T-helper 1 cell (primary cell): ENCODE measurements around the gene TLK1.
A peak's percentile ranks its signal among the peaks of the same experiment; 100 is the strongest.

Experiments used
- DNase-seq, 5 donors: peaks; one replicate each; pipeline ENCODE4 v3.0.0-alpha.2; 2012 to 2020
- total RNA-seq, 4 donors: gene quantifications; one replicate each; lab custom pipeline; 2026; lab: John Stamatoyannopoulos, UW

TLK1 gene
- total RNA-seq = 71.6 to 112 (median 90.2) reads per million in 4 donors

DNA sequence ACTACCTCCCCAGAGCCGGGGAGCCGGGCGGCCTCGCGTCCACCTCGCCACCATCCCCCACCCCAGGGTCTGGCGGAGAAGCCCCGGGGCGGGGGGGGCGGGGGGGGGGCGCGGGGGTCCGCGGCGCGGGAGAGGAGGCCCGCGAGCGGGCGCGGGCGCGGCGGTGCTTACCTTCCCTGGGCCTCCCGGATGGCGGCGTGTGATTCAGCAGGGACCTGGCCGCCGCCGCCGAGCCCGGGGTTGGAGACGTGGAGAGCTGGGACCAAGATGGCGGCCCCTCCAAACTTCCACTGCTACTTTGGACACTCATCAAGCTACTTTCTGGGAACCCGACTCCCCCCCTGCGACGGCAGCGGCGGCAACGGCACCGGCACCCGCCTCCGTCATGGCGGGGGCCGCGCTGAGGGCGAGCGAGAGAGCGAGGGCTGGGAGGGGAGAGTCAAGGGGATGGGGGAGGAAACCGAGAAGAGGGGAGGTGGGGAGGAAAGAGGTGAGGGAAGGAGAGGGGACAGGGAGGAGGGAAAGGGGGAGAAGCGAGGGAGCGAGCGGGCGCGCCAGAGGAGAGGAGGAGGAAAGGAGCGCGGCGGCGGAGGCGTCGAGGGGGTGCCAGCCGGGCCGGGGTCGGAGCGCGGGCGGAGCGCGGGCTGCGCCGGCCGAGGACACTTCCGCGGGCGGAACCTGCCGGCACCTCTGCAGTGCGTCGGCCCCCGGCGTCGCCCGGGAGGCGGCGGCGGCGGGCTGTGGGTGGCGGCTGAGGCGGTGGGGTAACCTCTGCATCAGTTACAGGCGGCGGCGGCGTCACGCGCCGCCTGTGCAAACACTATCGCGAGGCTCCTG, at the start of gene TLK1:
Gene TLK1, minus strand, starts transcription at position 775 of the 837 bp plus-strand sequence. Its CDS starts 465 bp downstream, at position 310.
- peak; percentile 62 to 82 (median 69) for DNase-seq

DNA sequence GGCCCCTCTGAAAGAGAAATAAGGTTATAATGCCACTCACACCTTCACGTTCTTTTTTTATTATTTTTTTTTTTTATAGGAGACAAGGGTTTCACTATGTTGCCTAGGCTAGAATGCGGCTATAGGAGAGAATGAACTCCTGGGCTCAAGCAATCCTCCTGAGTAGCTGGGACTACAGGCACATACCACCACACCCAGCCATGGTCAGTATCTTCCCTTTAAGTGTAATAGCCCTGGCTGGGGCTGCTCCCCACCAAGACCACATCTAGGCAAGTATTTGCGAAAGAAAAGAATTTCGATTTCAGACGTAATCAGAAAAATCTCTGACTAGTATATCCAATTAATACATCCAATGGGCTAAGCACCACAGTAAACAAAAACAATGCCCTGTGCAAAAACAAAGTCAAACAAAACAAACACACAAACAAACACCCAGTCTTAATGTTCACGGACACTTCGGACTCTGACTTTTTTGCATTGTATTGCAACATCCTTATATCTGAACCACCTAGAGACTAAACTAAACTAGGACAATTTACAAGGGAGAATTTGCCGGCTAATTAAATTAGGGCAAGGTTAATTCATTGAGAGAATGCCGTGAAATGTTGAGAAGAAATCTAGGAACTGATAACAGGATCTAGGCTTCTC, 49.6 kb upstream of the TLK1 start:
- no peak for DNase-seq

DNA sequence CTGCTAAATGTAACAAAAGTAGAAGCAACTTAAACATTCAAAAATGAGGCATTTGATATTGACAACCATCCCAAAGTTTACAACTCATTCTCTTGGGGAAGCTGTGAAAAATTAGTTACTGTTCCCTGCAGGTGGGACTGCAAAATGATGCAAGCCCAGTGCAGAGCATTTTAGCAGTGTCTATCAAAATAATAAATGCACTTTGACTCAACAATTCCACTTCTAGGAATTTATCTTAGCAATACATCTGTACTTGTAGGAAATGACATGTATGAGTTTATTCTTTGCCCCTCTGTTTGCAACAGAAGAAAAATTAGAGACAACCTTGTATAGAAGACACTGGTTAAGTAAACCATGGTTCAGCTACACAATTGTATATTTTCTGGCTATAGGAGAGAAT, 48.0 kb upstream of the TLK1 start:
- peak in 1 of 5 donors; percentile 13 for DNase-seq

DNA sequence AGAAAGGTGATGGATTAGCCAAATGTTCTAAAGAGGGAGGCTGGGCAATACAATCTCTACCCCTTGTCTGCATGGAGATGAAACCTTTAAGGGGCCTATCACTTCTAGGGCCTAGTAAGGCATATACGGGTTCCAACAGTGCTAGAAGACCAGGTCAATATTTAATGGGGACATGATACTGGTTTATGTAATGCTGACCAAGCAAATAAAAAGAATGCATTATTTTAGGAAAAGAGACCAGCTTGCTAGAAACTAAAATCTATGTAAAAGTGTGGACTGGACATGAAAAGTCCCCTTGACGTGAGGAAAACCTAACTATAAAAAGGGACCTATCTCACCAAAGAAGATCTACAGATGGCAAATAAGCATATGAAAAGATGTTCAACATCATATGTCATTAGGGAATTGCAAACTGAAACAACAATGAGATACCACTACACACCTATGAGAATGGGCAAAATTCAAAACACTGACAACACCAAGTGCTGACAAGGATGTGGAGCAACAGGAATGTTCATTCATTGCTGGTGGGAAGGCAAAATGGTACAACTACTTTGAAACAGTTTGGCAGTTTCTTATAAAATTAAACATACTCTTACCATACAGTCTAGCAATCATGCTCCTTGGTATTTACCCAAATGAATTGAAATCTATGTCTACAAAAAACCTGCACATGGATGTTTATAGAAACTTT, 45.9 kb upstream of the TLK1 start:
- no peak for DNase-seq

DNA sequence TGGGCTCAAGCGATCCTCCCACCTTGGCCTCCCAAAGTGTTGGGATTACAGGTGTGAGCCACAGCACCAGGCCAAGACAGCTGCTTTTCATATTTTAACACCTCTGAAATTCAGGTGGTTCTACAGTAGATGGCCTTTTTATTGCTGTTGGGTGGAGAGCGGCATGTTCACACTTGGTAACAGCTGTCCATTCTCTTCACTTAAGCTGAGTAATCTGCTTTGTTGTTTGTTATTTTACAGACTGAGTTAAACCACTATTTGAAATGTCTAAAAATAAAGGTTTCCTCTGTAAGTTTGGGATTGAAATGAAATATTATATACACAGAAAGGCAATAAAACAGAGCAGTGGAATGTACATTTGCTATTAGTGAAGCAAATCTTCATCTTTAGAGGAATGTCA, 44.9 kb upstream of the TLK1 start:
- no peak for DNase-seq

DNA sequence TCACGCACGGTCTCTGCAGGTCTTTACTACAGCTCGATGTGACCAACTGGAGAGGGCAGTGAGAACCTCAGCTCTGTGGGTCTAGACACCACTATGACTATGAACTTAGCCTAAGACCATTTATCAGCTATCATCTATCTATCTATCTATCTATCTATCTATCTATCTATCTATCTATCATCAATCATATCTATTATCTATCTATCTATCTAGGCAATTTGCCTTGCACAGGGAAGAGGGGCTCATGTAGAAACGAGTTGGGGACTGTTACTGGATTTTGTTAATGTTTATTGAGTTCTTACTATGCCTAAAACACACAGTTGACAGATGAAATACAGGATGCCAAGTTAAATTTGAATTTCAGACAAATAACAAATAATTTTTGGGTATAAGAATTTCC, 41.1 kb upstream of the TLK1 start:
- no peak for DNase-seq

DNA sequence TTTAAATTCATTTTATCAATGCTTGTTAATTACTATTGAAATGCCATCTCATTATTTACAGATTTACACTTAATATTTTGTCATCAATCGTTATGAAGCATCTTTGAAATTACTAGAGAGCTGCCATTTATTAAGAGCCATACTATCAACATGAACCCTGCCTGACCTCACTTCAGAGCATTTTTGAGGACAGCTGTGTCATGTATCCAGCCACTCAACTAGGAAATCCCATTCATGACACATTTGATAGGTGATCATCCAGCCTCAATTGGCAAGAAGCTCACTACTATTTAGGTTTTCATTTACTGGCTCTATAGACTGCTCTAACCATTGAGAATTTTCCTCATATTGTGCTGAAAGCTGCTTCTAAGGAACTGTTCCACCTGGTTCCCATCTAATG, 40.6 kb upstream of the TLK1 start:
- DNase-seq = no peak

DNA sequence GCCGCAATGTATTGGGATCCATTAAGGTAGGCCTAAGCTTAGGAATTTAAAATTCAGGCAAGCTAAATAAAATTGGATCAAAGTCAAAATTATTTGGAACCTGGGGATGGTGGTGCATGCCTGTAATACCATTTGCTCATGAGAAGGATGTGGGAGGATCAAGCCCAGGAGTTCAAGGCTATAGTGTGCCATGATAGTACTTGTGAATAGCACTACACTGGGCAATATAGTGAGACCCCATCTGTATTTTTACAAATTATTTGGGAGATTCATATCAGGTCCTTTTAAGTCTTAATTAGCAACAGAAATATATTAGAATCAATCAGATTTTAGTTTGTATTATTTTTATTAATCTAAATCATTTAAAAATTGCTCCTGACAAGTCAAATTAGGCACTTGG, 39.8 kb upstream of the TLK1 start:
- DNase-seq = no peak

DNA sequence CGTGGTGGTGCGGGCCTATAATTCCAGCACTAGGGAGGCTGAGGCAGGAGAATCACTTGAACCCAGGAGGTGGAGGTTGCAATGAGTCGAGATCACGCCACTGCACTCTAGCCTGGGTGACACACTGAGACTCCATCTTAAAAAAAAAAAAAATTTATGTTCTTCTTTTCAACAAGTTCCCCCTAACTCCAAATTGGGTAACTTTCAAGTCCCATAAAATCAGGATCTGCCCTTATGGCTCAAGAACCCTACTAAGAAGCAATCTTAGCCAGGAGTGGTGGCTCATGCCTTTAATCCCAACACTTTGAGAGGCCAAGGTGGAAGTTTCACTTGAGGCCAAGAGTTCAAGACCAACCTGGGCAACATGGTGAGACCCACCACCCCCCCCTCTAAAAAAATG, 30.3 kb upstream of the TLK1 start:
- DNase-seq = no peak

DNA sequence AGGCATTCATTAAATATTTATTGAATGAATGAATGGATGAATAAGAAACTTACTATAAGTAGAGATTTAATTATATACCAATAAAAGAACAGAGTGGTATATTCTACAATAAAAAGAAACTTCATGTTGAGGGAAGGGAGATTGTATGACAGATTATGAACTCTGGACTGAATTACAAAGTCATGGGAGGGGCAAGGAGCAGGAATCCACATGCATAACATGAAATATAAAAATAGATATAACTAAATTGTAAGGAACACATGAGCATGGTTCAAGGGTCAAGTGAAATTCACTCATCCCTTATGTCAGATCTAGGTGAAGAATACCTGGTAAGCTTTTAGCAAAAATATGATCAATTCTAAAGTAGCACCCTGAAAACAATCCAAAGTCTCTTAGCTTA, 27.1 kb upstream of the TLK1 start:
- DNase-seq = no peak

DNA sequence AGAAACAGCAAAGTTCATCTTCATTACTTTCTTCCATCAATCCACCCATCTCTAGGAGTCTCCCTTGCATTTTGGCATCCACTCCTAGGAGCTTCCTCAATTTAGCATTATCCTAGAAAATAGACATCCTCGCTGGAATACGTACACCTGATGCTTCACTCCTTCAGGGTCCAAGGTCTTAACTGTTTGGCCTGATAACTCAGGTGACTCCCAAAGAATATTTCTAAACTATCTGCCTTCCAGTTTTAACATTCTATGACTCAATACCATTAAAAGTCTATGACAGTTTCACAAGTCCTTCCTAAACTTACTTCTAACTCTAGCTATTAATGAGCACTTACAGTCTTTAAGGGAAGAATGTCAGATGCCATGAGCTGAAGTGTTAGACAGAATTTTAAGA, 26.5 kb upstream of the TLK1 start:
- DNase-seq = no peak

DNA sequence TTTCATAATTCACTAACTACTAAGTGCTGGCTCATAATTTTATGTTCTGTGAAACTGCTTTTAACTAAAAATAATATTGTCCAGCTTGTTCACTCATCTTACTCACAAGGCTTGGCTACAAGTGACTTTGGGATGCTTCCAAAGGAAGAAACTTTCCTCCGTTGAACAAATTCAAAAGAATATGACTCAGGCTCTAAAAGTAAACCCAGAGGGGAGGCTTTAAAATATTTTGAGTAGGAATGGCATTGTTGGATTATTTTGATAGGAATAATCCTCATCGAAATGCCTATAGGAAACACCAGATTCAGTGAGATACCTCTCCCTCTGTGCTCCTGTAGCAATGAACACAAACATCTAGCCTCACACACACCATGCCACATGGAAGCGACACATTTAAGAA, 25.2 kb upstream of the TLK1 start:
- no peak for DNase-seq

DNA sequence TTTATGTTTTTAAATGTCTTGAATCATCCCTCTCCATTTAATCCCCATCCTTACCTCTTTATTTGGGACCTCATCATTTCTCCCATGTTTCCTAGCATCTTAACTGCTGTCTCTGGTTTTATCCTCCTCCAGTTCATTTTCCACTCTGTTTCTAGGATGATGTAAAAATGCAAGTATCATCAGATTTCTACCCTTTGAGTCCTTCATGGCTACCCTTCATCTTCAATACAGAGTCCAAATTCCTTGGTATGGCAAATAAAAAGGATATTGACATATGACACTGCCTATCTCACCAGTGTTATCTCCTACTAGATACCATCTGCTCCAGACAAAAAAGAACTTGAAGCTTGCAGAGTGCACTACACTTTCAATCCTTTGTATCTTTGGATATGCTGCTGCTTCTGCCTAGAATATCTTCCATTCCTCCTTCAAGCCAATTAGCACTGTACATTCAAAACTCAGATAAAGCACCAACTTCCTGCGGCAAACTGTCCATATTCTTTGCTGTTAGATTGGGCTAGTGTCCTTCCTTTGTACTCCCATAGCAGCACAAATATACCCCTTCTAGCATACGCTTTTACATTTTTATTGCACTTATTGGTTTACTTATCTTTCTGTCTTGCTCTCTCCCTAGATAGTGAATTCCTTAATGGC, 24.6 kb upstream of the TLK1 start:
- no peak for DNase-seq

DNA sequence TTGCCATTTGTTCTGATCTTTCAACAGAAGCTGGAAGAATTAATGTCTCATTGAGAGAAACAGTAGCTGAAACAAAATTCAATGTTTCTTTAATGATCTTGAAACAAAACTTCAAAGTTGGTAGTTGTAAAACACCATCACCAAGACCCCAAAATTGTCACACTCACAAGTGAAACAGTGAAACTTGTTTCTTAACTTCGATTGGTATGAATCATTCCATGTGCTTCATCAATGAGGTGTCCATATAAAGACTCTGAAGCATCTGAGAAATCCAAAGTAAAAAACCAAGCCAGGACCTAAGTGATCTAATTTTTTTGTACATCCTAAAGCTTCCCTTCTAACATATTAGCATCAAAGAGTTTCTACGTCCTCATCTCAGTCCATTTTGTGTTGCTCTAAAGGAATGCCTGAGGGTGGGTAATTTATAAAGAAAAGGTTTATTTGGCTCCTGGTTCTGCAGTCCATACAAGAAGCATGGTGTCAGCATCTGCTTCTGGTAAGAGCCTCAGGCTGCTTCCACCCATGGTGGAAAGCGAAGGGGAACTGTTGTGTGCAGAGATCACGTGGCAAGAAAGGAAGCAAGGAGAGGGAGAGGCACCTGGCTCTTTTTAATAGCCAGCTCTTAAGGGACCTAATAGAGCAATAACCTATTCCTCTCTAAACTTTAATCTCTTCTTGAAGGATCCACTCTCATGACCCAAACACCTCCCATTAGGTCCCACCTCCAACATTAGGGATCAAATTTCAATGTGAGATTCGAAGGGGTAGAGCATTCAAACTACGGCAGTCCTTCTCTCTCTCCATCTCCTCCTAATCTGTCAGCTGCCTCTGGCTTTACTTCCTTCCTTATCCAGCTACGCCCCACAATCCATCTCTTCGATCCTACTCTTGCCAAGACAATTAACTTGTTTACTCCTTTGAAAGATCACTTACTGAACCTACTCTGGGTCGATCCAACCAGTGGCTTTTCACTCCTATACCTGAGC, 20.7 kb upstream of the TLK1 start:
- DNase-seq = no peak

DNA sequence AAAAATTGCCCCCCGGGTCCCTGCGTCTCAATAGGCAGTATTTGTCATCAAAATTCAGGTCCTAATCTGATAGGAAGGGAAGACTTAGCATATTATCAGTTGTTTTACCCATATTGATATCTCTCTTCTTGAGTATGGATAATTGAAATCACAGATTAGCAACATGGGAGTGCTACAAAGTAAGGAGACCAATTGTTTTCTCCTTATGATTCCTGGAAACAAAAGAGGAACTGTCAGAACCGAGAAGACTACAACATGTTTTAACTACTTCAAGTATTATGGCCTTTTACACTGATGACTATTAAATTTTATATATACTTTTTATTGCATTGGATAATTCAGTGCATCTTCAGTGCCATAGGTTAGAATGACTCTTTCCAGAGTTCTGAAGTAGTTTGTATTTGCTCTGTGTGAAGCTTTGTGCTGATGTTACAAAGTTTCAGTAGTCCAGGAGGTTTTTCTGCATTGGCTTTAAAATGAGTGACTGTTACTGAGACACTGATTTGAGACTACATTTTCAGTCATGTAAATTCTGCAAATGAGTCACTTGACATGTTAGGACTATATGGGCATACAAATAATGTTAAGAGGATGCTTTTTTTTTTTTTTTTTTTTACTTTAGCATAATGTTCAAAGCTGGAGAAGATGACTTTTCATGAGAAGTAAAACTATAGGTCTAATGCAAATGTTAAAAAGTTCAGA, 19.7 kb upstream of the TLK1 start:
- DNase-seq = peak in 1 of 5 donors; percentile 30

DNA sequence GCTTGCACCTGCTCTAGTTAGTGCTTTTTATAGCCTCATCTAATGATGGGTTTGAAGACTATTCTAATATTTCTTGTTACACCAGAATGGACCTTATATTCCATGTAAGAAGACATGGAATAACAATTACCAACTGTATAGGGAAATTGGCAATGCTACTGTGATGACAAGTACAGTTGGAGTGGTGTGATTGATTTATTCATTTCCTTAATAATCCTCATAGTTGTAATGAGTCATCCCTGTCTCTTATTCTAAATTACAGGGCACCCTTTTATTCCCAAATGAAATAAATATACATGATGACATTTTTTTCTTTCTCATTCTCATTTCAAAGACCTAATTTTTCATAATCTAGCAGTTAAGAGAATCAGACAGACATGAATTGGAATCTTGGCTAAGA, 18.3 kb upstream of the TLK1 start:
- no peak for DNase-seq

DNA sequence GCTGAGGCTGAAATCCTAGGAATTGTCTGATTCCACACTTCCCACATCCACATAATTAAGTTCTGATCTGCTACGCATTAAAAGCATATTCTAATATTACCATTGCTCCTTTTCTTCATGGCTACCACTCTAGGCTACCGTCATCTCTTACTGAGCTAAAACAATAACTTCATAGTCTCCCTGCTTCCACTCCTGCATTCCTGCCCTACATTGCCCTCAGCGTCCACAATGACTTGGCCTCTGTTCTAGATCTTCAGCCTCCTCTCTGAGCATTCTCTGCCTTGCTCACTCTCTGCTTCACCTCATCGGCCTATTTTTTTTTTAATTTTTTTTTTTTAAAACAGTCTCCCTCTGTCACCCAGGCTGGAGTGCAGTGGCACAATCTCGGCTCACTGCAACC, 15.8 kb upstream of the TLK1 start:
- no peak for DNase-seq

DNA sequence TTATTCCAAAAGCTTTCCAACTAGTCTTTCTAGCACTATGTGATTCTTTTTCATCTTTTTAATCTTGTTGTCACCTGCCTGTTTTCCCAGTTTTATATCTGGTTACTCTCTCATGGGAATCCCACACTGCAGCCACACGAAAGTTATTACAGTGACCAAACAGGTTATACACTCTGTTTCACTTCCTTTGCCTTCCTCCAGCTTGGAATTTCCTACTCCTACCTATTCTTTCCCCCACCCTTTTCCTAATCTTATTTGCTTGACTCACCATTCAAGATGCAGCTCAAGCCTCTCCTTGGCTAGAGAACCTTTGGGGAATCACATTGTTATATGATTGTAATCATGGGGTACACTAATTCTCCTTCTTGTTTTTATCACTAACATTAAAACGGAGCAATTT, 13.4 kb upstream of the TLK1 start:
- DNase-seq = no peak

DNA sequence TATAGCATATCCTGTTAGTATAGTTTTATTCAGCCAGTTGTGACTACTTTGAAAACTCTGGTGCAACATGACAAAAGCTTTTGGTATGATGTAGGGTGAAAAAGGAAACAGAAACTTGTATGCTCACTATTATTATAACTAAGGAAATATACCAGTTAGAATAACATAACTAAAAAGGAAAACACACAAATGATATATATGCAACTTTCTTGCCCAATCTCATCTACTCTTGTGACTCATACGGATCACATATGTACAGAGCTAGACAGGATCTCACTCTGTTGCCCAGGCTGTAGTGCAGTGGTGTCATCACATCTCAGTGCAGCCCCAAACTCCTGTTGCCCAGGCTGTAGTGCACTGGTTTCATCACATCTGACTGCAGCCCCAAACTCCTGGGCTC, 12.4 kb upstream of the TLK1 start:
- peak in 1 of 5 donors; percentile 70 for DNase-seq

DNA sequence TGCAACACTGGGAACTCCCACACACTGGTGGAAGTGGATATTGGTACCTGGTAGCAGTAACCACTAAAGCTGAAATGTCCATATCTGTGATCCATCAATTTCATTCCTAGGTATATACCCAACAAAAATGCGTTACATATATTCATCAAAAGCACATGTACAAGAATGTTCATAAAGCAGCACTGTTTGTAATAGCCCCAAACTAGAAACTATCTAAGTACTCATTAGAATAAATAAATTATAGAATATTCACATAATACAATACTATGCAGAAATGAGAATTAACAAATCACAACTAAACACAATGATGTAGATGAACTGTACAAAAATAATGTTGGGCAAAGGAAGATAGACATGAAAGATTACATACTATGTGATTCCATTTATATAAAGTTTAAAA, 11.1 kb upstream of the TLK1 start:
- DNase-seq = no peak

DNA sequence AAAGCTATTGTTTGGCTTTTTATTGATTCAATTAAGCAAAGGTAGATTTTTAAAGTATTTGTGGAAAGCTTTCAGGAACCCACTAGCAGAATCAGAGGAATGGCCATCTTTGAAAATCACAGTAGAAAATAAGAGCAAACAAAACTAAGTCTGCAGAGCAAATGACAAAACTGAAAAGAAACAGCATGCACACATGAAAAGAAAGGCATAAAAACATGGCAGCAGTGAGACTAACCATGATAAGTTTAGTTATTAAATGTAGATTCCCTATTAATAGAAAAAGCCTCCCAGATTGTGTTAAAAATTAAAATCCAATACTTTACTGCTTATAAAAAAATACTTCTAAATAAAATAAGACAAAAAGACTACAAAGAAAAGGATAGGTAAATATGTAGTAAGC, 9.1 kb upstream of the TLK1 start:
- DNase-seq = no peak
